K562 (cell line): Measurements from ENCODE around the gene AKR1A1. TPM values are rescaled to one million over a fixed set of nuclear protein-coding genes. Genes with fewer than 3 reads are reported as not detected.

ENCODE experiments used
- ATAC-seq: fragments of 200-7000 bp; cut with Tn5 transposase; 3 replicates; pipeline ENCODE4 v1.9.1; 2020; ENCODE audit warnings: moderate library complexity
- BruUV-seq: library from RNA; stranded (reverse); fragments of 400-500 nt; replicated peaks from 2 replicates; lab custom pipeline; 2021; lab: Mats Ljungman, UMichigan
- CTCF ChIA-PET: fragments of 300-600 bp; formaldehyde crosslinking; extraction: SDS; loops from one replicate; lab custom pipeline; 2021; ENCODE audit warnings: low intra/inter-chr PET ratio; lab: Yijun Ruan, JAX
- POLR2A ChIA-PET: fragments of 300-600, 350-650 bp; sonication (Branson Sonifier 250); formaldehyde crosslinking; extraction: SDS; loops from one replicate; lab custom pipeline; 2021; ENCODE audit warnings: antibody characterized with exemption, inconsistent platforms; lab: Yijun Ruan, JAX
- DNase-seq, 4 experiments: peaks; one replicate each; pipeline versions ENCODE4 v3.0.0 to v3.0.0-alpha.2; 2011 to 2018; ENCODE audit warnings: low spot score in 3 of 4, mixed read lengths in 3 of 4; ENCODE audit errors: extremely low read depth in 1 of 4
- FAIRE-seq: peaks from 2 replicates; lab custom pipeline; 2011; peaks lifted over from hg19 to GRCh38; lab: Jason Lieb, UNC
- H2AFZ ChIP-seq: 2 replicates; pipeline ENCODE4 v1.6.0; 2011; ENCODE audit warnings: low read depth, low read length, control low read depth, inconsistent platforms
- H3K27ac ChIP-seq: fragments of 200-600 bp; 3 replicates; pipeline ENCODE4 v1.8.0; 2011; ENCODE audit warnings: low read depth, mild to moderate bottlenecking, control low read depth, inconsistent platforms, low read length, moderate library complexity, mixed read lengths; ENCODE audit errors: extremely low read depth
- H3K27me3 ChIP-seq, 2 experiments: fragments of 300-600 bp in 1 of 2; 2 replicates in 1 of 2; 3 replicates in 1 of 2; pipeline versions ENCODE4 v1.6.0 to v1.8.0; 2011; ENCODE audit warnings: inconsistent platforms in 2 of 2, low read length in 2 of 2, mild to moderate bottlenecking in 1 of 2, mixed read lengths in 1 of 2, moderate library complexity in 1 of 2; ENCODE audit not compliant: control insufficient read depth in 2 of 2, insufficient read depth in 2 of 2
- H3K36me3 ChIP-seq: fragments of 300-600 bp; 3 replicates; pipeline ENCODE4 v1.8.0; 2011; ENCODE audit warnings: mild to moderate bottlenecking, low read length, inconsistent platforms; ENCODE audit not compliant: control insufficient read depth, insufficient read depth
- H3K4me1 ChIP-seq, 2 experiments: fragments of 200-600 bp in 1 of 2; replicated peaks in 1 of 2; 2 replicates in 1 of 2; 3 replicates in 1 of 2; pipeline versions ENCODE4 v1.5.1 to v1.8.0; 2011; ENCODE audit warnings: inconsistent platforms in 2 of 2, low read length in 2 of 2, mild to moderate bottlenecking in 1 of 2, mixed read lengths in 1 of 2, moderate library complexity in 1 of 2; ENCODE audit not compliant: control insufficient read depth in 2 of 2, insufficient read depth in 2 of 2
- H3K4me2 ChIP-seq: 2 replicates; pipeline ENCODE4 v1.6.1; 2011; ENCODE audit warnings: low read length, control low read depth, inconsistent platforms, mixed read lengths; ENCODE audit not compliant: insufficient read depth
- H3K4me3 ChIP-seq: fragments of 200-600 bp; sonication (generic), shearing (Covaris generic); 2 replicates; pipeline ENCODE4 v1.5.1; 2016; ENCODE audit warnings: control low read depth, inconsistent platforms
- H3K79me2 ChIP-seq: fragments of 200-600 bp; 3 replicates; pipeline ENCODE4 v1.8.0; 2011; ENCODE audit warnings: low read length, inconsistent platforms; ENCODE audit not compliant: control insufficient read depth, insufficient read depth
- H3K9ac ChIP-seq, 2 experiments: 2 replicates each; pipeline versions ENCODE4 v1.6.0 to v1.6.1; 2011; ENCODE audit warnings: low read depth in 2 of 2, low read length in 2 of 2, control low read depth in 1 of 2, inconsistent platforms in 1 of 2, mild to moderate bottlenecking in 1 of 2, mixed read lengths in 1 of 2; ENCODE audit not compliant: insufficient read depth in 1 of 2
- H3K9me1 ChIP-seq: one replicate; pipeline ENCODE4 v1.6.0; 2011; ENCODE audit warnings: inconsistent platforms, mild to moderate bottlenecking, low read length, moderate library complexity; ENCODE audit not compliant: control insufficient read depth, insufficient read depth
- H3K9me3 ChIP-seq: replicated peaks from 2 replicates; pipeline ENCODE4 v1.5.1; 2011; ENCODE audit warnings: low read depth, low read length, inconsistent platforms; ENCODE audit not compliant: control insufficient read depth, insufficient read depth
- H4K20me1 ChIP-seq: replicated peaks from 2 replicates; pipeline ENCODE4 v1.6.1; 2011; ENCODE audit warnings: low read length, inconsistent platforms, mixed read lengths; ENCODE audit not compliant: control insufficient read depth, insufficient read depth
- ELF2 ChIP-seq: fragments of 250-450 bp; sonication (Bioruptor Pico); IDR thresholded peaks from 2 replicates; pipeline ENCODE4 v1.5.0; 2021; ENCODE audit warnings: mild to moderate bottlenecking
- HIVEP1 ChIP-seq: fragments of 250-450 bp; sonication (Bioruptor Pico); IDR thresholded peaks from 2 replicates; pipeline ENCODE4 v1.4.0; 2020; ENCODE audit warnings: mild to moderate bottlenecking
- MAX ChIP-seq: sonication (generic); formaldehyde crosslinking; IDR thresholded peaks from 2 replicates; pipeline ENCODE4 v1.9.0; 2022; ENCODE audit warnings: mild to moderate bottlenecking, missing genetic modification reagents
- PHF21A ChIP-seq: fragments of 450-650 bp; IDR thresholded peaks from 2 replicates; pipeline ENCODE4 v1.6.1; 2017; ENCODE audit warnings: low read depth, borderline replicate concordance
- SUPT5H ChIP-seq: fragments of 450-650 bp; IDR thresholded peaks from 2 replicates; pipeline ENCODE4 v1.6.1; 2016
- TFAP4 ChIP-seq: sonication (generic); formaldehyde crosslinking; IDR thresholded peaks from 2 replicates; pipeline ENCODE4 v1.8.0; 2022; ENCODE audit warnings: missing genetic modification reagents, mild to moderate bottlenecking, moderate library complexity, borderline replicate concordance
- USF2 ChIP-seq: sonication (generic); formaldehyde crosslinking; IDR thresholded peaks from 2 replicates; pipeline ENCODE4 v1.5.0; 2020; ENCODE audit warnings: missing genetic modification reagents
- VEZF1 ChIP-seq: fragments of 200-800 bp; sonication (Bioruptor generic); IDR thresholded peaks from 2 replicates; pipeline ENCODE4 v1.6.1; 2017; ENCODE audit warnings: missing genetic modification characterization, missing compliant biosample characterization
- ZFPM2 ChIP-seq: fragments of 250-450 bp; sonication (Bioruptor Pico); IDR thresholded peaks from 2 replicates; pipeline ENCODE4 v1.5.1; 2022; ENCODE audit warnings: mild to moderate bottlenecking
- ZNF121 ChIP-seq: sonication (generic); formaldehyde crosslinking; conservative IDR thresholded peaks from 2 replicates; pipeline ENCODE4 v1.8.0; 2022; ENCODE audit warnings: missing genetic modification reagents
- ZNF316 ChIP-seq: fragments of 450-650 bp; IDR thresholded peaks from 2 replicates; pipeline ENCODE4 v1.6.1; 2016
- ZNF655 ChIP-seq: fragments of 250-450 bp; sonication (Bioruptor Pico); IDR thresholded peaks from 2 replicates; pipeline ENCODE4 v1.5.0; 2021
- WGBS: fragments of 100-300 bp; shearing (Covaris generic); methylation state at CpG from one replicate; pipeline ENCODE4 v1.1.6; 2016; ENCODE audit warnings: low coverage, mixed read lengths; ENCODE audit not compliant: insufficient coverage; ENCODE audit errors: missing lambda C conversion rate; 5-methylcytosine and 5-hydroxymethylcytosine counted together
- in situ Hi-C: fragments of 300-500 bp; cut with MboI; formaldehyde crosslinking; loops from 4 replicates; pipeline ENCODE4 v1.15.0; 2018; ENCODE audit warnings: inconsistent platforms, mixed read lengths
- intact Hi-C: fragments of 100-400 bp; cut with micrococcal nuclease; formaldehyde crosslinking; loops from 2 replicates; pipeline ENCODE4 v1.14.2; 2022
- polyA plus RNA-seq, 8 experiments: library from polyadenylated mRNA; depleted of rRNA in 4 of 8; stranded (reverse) in 5 of 8; unstranded in 3 of 8; fragments of >200 nt; fragmentation: Nextera tagmentation in 2 of 8; fragmentation: Illumina TruSeq in 1 of 8; extraction: Ambion mirVana in 2 of 8; extraction: Trizol in 1 of 8; gene quantifications; 2 replicates each; pipeline versions ENCODE4 v1.2.1 to v1.2.3, GENCODE V29; 2011 to 2014; ENCODE audit warnings: inconsistent platforms in 1 of 8, missing spikeins in 1 of 8
- total RNA-seq, 7 experiments: library from RNA; depleted of rRNA in 6 of 7; stranded (reverse); fragments of >200 nt in 6 of 7; fragmentation: Illumina TruSeq in 2 of 7; extraction: Trizol in 2 of 7; gene quantifications; 2 replicates each; pipeline versions ENCODE4 v1.2.1 to v1.2.3, GENCODE V29; 2011 to 2021; ENCODE audit warnings: low replicate concordance in 1 of 7

AKR1A1 gene
- total and polyA plus RNA-seq, 9 of the 15 experiments (the other 6 are each of a cell fraction or from before 2014, with no cell fraction given), result 68.6 to 211 (median 132) TPM

- peaks cover 0 to 10% of the 10 kb centered on the region in 2 experiments; a peak in 4 of 5 replicates for H3K4me1 ChIP-seq
- H4K20me1 ChIP-seq, result no peaks in the 10 kb centered on the region
- no TSS peak for BruUV-seq
- H3K9me3 ChIP-seq, result no peaks in the 10 kb centered on the region
- no peaks in the 10 kb centered on the region for H3K79me2 ChIP-seq
- DNase-seq (no peak), ATAC-seq (no peak), FAIRE-seq (no peak)
- H2AFZ ChIP-seq, result no peak overlapping the region
- H3K27me3 ChIP-seq, result no peaks in the 10 kb centered on the region
- H3K9me1 ChIP-seq, result no peaks in the 10 kb centered on the region
- POLR2A ChIA-PET, result interaction anchor here (0.8 to 10.3 kb wide), 3 partner anchors 10 to 52 kb away, joined by 3 to 135 read pairs (median 4); partner anchors contain the start of genes NASP and PRDX1
- intact Hi-C loops (no loop called here), in situ Hi-C loops (no loop called here)
- no peak overlapping the region for H3K4me3 ChIP-seq
- no peak overlapping the region for H3K27ac ChIP-seq
- CTCF ChIA-PET, result interaction anchor here (0.6 kb wide), 2 partner anchors 120 to 679 kb away, joined by 3 to 7 read pairs; no protein-coding TSS in a partner anchor
- TF ChIP-seq USF2 (CRISPR knock-in tag) (no peak), ZFPM2 (CRISPR knock-in tag) (no peak), ZNF655 (CRISPR knock-in tag) (no peak), TFAP4 (CRISPR knock-in tag) (no peak), VEZF1 (no peak), ELF2 (no peak), ZNF121 (CRISPR knock-in tag) (0 out of 2 replicates have a peak, but pooled peaks have one; percentile 30), MAX (CRISPR knock-in tag) (no peak), HIVEP1 (CRISPR knock-in tag) (no peak), ZNF316 (0 out of 2 replicates have a peak, but pooled peaks have one; percentile 10), SUPT5H (no peak), PHF21A (no peak)
- no peak overlapping the region for H3K4me2 ChIP-seq
- H3K36me3 ChIP-seq, result no peaks in the 10 kb centered on the region
- no peak overlapping the region for H3K9ac ChIP-seq
- 46% methylated on average over 5 of the region's 5 CpGs for WGBS
These were observed 18.8 kb upstream of the AKR1A1 start for GRCh38 chr1:45531873-45532272.
